Upper lobe of right lung (tissue), 1 donor: ENCODE results near the gene CASQ2. TPM values are rescaled to one million over a fixed set of nuclear protein-coding genes. Genes with fewer than 3 reads are reported as not detected.

Experiments
- ATAC-seq: fragments of 200-7000 bp; cut with Tn5 transposase; one replicate; pipeline ENCODE4 v1.9.1; 2020; ENCODE audit warnings: mild to moderate bottlenecking, moderate library complexity
- DNase-seq: peaks from one replicate; pipeline ENCODE4 v3.0.0-alpha.2; 2020
- H3K27ac ChIP-seq: fragments of 200-600 bp; one replicate; pipeline ENCODE4 v1.8.0; 2022
- H3K27me3 ChIP-seq: fragments of 200-600 bp; one replicate; pipeline ENCODE4 v1.8.0; 2022; ENCODE audit warnings: mild to moderate bottlenecking
- H3K36me3 ChIP-seq: fragments of 200-600 bp; one replicate; pipeline ENCODE4 v1.8.0; 2022
- H3K4me1 ChIP-seq: fragments of 200-600 bp; one replicate; pipeline ENCODE4 v1.8.0; 2022
- H3K4me3 ChIP-seq: fragments of 200-600 bp; one replicate; pipeline ENCODE4 v1.8.0; 2022; ENCODE audit warnings: mild to moderate bottlenecking
- H3K9me3 ChIP-seq: fragments of 200-600 bp; one replicate; pipeline ENCODE4 v1.8.0; 2022
- CTCF ChIP-seq: fragments of 200-600 bp; IDR thresholded peaks from one replicate; pipeline ENCODE4 v1.8.0; 2022; ENCODE audit warnings: antibody characterized with exemption
- intact Hi-C: fragments of 100-400 bp; cut with DNase I; formaldehyde crosslinking; loops from one replicate; pipeline ENCODE4 v1.11.0; 2022
- total RNA-seq: library from RNA; stranded (reverse); fragmentation: NEBNext Ultra II Directional; extraction: Animal tissue kit (Norgen Biotek cat#: 25700); gene quantifications from one replicate; pipeline ENCODE4 v1.2.1, GENCODE V29; 2021
- donor health status: DM: no; HTN: yes; CAD: no; lungs with severe emphysema.

Gene CASQ2
- total RNA-seq, 1 donor from 2014 or later = 1.3 TPM

- TF ChIP-seq CTCF = no peak
- no peak for DNase-seq
- H3K4me3 ChIP-seq = no peak overlapping the region
- H3K36me3 ChIP-seq = no peaks in the 10 kb centered on the region
- no peaks in the 10 kb centered on the region for H3K9me3 ChIP-seq
- peaks cover 17% of the 10 kb centered on the region for H3K4me1 ChIP-seq
- no peak overlapping the region for H3K27ac ChIP-seq
- H3K27me3 ChIP-seq = no peaks in the 10 kb centered on the region
- intact Hi-C loops = no loop called here
- ATAC-seq = no peak
Measured at GRCh38 chr1:115650961-115651360, 117.6 kb downstream of the CASQ2 start.

Other genes with a start within 250 kb of the CASQ2 start
- gene VANGL1, start 126.7 kb downstream of the CASQ2 start, total RNA-seq = 10.4 TPM
- 0.32 TPM for gene NHLH2, start 72.4 kb upstream of the CASQ2 start, total RNA-seq
- gene SLC22A15, start 207.8 kb upstream of the CASQ2 start, total RNA-seq = 25.7 TPM